ENCODE measurements around the gene TMIE.
"Not testable (repeated sequence)": the region's sequence is repeated elsewhere in the genome, so short reads cannot be mapped to it uniquely, and the experiment has no call there.

Gene TMIE

DNA sequence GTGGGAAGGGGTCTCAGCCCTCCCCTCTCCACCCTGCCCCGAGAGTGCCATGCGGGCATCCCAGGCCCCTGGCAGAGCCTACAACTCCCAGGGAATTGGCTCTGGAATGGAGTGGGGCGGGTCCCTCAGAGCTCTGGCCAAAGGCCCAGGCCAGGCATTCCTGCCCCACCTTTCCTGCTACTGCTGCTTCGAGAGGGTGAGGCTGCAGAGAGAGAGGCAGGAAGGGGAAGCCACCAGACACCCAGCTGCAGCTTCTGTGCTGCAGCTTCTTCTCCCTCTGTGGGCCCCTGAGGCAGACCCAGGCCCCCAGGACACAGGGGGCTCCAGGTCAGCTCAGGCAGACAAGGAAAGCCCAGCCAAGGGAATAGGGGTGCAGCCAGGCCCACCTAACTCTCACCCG is 10.4 kb upstream of the TMIE start:
- DNase-seq: no peak

DNA sequence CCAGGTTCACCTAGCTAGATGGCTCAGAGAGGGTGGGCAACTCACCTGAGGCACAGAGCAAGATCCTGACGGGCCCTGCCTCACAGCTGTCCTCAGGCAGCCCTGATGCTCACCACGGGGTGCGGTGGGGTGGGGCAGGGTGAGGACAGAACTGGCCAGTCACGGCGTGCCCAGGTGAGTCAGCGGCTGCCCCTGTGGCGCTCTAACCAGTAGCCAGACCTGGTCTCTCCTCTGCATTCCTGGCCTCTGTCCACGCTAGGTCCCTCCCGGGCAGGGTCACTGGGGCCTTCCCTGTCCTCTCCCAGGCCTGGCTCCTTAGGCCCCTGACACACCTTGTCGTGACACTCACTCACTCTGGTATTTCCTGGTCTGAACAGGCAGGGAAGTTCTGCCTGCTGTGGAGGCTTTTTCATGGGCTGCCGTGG is 8.6 kb upstream of the TMIE start:
- no peak for DNase-seq

DNA sequence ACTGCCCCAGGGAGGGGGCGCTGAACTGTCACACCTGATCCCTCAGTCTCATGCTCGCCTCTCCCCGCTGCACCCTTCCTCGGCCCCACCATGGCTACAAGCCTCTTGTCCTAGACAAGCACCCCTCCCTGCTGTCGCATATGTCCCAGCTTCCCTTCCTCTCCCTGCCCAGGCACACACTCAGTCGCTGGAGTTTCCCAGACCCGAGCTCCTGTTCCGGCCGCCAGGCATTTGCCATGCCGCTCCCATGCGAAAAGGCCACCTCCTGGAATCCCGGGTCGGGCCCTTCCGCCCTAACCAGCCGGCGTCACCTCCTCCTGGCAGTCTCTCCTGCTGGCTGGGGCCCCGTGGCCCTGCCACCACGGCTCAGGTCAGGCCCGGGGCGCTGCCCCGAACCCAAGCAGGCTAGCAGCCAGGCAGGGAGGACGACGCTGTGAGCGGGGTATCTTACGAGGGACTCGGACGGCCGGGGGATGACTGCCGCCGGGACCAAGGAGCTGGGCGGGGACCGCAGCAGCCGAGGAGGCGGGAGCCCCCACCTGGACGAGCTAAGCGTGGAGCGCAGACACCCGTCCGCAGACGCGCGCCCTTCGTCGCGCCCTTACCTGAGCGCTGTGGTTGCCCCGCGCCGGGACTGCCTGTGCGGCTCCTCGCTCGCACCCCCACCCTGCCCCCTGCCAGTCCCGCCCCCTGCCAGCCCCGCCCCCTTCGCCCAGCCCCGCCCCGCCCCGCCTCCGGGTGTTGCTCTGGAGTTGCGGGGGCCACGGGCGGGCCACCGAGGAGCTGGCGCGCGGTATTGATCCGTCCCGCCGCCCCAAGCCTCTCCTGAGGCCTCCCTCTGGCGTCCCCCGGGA is 7.9 kb upstream of the TMIE start, which contains the start of gene ALS2CL:
Gene ALS2CL, minus strand, starts transcription at position 642 of the 854 bp plus-strand sequence. CDS start 4,239 bp downstream, outside the sequence.
- no peak for DNase-seq

- DNase-seq: no peak
Observed at GRCh38 chr3:46693892-46694226, 7.3 kb upstream of the TMIE start.

DNA sequence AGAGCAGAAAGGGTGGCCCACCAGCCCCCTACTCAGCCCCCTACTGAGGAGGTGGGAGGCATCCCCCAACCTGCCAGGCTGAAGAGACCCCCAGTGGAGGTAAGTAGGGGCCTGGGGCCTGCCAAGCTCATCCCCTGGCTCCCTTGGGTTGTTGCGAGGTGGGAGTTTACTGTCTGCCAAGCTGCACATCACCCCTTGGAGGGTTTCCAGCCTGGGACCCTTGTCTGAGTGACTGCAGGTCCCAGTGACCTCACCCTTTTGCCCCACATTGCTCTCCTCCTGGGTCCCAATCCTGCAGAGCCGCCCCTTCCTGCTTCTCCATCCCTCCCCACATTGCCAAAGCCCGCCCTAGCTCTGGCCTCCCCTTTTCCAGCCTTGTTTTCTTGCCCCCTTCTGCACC is 6.7 kb upstream of the TMIE start:
- DNase-seq: no peak

GRCh38 chr3:46695177-46695961 is 5.8 kb upstream of the TMIE start:
- no peak for DNase-seq

- no peak for DNase-seq
Observed at GRCh38 chr3:46695962-46696894, 5.0 kb upstream of the TMIE start.

DNA sequence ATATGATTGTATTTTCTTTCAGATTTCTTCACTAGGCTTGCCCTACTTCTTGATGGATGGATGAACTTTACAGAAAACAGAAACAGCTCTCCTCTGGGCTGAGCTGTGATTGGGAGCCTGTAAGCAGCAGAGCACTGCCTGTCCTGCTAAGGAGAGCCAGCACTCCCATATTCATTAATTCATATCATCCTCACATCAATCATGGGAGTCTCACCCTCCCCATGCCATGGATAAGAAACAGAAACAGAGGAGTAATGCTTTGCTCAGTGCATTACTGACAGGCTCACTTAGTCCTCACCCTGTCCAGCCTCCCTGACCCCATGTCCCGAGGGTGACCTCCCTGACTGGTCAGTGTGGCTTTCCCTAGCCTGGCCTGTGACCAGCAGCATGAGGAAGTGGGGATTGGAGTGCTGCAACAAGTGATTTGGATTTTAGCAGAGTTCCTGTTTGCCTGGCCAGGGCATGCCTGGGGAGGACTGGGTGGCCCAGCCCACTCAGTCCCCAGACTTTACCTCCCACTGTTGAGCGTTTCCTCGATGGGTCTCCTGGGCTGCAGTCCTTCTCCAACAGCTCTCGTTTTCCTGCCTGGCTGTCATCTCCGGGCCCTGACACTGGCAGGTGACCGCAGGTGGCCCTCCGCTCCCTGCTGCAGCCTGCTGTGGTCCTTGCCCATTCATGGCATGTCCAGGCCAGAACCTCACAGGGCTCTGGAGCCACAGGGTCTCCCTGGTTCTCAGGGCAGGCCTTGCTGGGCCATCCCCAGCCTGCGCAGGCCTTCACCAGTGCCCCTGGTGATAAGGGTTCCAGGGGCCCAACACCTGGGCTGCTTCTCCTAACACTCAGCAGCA is 1.3 kb upstream of the TMIE start:
- no peak for DNase-seq

DNA sequence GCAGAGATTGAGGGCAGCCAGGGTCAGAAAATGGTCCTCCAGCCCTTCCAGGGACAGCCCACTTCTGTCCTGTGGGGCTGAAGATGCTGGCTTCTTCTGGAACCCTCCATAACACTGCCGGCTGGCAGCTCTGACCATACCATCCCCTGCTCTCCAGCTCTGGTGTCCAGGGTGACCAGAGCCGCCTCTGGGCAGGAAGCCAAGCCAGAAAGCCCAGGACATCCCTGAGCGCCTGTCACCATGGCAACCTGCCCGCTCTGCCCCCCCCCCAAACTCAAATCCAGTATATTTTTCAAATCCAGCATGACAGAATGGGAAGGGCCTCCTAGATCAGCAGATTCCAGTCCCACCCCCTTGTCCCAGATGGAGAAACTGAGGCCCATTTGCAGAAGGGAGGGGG is 420 bp upstream of the TMIE start:
- DNase-seq: peak; percentile 38

DNA sequence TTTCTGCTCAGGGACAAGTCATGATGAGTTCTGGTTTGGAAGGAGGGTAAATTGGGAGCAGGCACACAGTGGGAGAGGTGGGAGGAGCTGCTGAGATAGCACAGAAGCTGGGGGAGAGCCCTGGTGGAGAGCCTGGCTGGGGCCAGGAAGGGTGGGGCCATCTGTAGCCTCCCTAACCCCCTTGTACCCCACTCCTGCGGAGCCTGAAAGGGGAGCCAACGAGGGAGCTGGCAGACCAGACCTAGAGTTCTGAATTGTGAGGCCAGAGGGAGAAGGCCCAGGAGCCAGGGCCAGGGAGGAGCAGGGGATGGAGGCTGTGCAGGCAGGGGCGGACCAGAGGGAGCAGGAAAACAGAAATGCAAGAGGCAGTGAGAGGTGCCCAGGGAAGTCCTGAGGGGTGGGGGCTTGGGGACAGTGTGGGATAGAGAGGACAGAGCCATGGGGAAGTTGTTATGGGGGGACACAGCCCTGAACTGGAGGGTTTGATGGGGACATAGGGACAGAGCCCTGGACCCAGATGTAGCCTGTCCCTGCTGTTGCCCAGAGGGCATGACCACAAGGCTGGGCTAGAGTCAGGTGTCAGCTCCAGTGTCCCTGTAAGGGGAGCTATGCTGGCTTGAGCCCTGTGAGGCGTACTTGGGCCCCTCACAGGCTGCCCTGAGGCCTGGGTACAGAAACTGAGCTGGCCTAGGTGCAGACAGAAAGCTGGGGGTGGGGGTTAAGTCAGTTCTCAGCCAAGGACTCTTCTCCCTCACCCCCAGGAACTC is 1.2 kb downstream of the TMIE start:
- DNase-seq: no peak

DNA sequence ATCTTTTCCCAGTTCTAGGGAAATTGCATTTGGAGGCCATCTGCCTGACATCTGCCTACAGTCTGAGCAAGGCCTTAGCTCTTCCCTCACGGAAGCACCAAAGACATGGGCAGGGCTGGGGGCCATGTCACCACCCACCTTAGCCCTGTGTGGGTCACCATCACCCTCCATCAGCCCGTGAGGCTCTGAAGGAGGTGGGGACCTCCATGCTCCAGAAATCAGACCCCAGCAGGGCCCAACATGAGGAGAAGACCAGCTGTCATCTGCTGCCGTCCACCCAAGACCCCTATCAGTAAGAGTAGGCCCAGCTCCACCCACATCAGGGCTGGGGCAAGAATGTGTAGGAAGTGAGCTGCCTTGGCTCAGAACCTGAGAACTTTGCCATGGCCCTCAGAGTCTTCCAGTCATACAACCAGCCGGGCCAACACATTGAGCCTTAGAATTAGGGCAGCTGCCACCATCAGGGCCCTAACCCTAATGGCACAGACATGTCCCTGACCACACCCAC is 1.9 kb downstream of the TMIE start:
- DNase-seq: no peak

DNA sequence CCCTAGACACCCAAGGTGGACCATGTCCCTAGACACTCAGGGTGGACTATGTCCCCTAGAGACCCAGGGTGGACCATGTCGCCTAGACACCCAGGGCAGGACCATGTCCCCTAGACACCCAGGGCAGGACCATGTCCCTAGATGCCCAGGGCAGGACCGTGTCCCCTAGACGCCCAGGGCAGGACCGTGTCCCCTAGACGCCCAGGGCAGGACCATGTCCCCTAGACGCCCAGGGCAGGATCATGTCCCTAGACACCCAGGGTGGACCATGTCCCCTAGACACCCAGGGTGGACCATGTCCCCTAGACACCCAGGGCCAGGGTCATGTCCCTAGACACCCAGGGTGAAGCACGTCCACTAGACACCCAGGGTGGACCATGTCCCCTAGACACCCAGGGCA is 3.2 kb downstream of the TMIE start:
- DNase-seq: not testable (repeated sequence)

DNA sequence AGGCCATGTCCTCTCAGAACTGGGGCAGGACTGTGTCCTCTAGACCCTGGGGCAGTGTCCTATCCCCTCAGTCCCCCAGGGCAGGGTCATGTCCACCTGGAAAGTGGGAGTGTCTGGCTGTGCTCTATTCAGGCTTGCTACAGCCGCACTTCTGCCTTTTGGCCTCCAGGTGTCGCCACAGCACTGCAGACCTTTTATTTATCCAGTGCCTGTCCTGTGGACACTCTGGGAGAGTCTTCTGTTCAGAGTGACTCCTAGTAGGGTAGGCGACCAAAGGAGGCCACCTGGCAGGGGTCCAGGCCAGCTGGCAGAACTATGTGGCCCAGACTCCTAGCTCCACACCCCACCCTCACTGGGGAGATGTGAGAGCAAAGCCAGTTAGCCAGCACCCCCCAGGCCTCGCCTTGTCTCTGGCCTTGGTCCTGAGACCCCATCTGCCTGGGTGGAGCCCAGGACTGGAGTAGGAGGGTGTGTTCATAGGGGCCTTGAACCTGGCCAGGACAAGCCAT is 3.9 kb downstream of the TMIE start:
- DNase-seq: peak; percentile 48

DNA sequence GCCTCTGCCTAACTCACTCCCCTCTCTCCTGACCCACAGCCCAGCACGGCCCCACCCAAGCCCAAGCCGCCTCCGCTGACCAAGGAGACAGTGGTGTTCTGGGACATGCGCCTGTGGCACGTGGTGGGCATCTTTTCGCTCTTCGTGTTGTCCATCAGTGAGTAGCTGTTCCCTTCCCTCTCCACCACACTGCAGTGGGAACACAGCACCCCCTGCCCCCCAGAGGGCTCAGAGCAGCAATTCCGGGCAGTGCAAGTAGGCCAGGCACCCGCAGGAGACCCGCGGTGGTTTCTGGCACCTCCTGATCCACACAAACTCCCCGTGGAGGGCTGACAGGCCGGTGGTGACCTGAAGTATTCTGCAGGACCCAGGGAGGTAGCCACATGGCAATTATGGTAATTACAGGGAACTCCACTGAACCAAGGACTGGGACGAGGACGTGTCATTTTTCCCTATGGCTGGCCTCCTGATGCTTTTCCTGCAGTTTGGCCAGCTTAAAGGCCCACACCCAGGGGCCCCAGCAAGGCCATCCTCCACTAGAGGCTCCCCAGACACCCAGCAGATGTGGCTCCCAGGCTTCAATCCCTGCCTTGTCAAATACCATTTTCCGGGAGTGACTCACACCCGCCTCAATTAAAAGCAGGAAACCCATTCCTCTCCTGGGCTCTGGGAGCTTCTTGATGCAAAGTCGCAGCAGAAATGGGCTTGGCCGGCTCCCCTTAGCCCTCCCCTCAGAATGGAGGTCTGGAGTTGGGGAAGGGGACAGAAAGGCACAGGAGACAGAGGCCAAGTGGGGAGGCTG is 4.8 kb downstream of the TMIE start:
- DNase-seq: peak; percentile 25

- DNase-seq: no peak
Observed at GRCh38 chr3:46706771-46707582, 5.8 kb downstream of the TMIE start.

- DNase-seq: no peak
Observed at GRCh38 chr3:46707601-46708011, 6.4 kb downstream of the TMIE start.

DNA sequence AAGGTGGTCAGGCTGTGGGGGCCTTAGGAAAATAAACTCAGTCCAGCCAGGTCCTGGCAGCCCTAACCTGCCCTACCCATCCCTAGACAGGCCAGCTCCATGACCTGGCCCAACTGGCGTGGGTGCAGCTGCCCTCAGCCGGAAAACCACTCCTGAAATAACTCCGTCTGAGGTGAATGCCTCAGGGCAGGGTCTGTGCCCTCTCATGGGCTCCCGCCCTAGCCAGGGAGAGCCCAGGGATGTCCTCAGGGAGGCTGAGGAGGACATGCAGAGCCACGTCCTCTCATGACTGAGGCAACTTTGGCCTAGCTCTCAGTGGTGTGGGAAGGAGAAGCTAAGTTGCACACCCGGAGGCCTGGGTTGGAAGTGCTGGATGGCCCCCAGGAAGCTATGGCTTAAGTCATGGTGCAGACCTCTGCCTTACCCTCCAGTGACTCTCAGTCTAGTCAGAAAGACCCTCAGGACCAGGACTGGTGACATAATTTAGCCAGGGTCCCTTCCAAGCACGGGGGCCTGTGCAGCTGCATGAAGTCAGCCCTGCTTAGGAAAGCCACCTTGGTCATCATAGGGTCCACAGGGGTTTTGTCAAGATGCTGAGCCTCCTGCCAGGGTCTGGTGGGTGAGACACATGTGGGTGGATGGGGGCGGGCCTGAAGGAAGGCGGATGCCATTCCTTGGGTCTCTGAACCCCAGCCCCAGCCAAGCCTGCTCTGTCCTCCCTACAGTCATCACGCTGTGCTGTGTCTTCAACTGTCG is 7.4 kb downstream of the TMIE start:
- DNase-seq: no peak

DNA sequence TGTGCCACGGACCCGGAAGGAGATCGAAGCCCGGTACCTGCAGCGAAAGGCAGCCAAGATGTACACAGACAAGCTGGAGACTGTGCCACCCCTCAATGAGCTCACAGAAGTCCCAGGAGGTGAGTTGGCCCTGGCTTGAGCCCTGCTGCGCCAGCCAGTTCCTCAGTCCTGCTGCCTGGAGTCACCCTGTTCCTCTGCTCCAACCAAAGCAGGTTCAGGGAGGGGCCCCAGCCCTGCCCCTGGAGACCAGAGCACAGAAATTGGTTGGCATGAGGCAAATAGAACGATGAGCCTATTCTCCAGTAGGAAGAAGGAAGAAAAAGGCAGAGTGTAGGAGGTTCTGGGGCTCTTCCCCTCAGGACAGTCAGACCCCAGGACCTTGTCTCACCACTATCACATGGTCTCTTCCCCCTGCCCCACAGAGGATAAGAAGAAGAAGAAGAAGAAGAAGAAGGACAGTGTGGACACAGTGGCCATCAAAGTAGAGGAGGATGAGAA is 8.0 kb downstream of the TMIE start:
- DNase-seq: no peak
